Smooth muscle cell (in vitro differentiated cells): ENCODE results near the gene RFTN1. TPM values are rescaled to one million over a fixed set of nuclear protein-coding genes. Genes with fewer than 3 reads are reported as not detected.

ENCODE experiments used
- DNase-seq: peaks from one replicate; lab custom pipeline; 2025; ENCODE audit not compliant: unreplicated experiment; lab: John Stamatoyannopoulos, UW
- H2AFZ ChIP-seq: fragments of 200-600 bp; sonication (generic); 2 replicates; pipeline ENCODE4 v1.6.0; 2016; ENCODE audit warnings: antibody characterized with exemption, low read depth, mild to moderate bottlenecking
- H3F3A ChIP-seq: fragments of 200-600 bp; sonication (generic); 2 replicates; pipeline ENCODE4 v1.6.0; 2017; ENCODE audit warnings: antibody characterized with exemption, low read depth
- H3K27ac ChIP-seq: fragments of 200-600 bp; sonication (generic); 2 replicates; pipeline ENCODE4 v1.5.1; 2016; ENCODE audit warnings: low read depth, mild to moderate bottlenecking
- H3K27me3 ChIP-seq: fragments of 200-600 bp; sonication (generic); 2 replicates; pipeline ENCODE4 v1.6.1; 2016; ENCODE audit warnings: low read depth, mild to moderate bottlenecking
- H3K36me3 ChIP-seq: fragments of 200-600 bp; sonication (generic); 2 replicates; pipeline ENCODE4 v1.5.1; 2016; ENCODE audit warnings: low read depth
- H3K4me1 ChIP-seq: fragments of 200-600 bp; sonication (generic); 2 replicates; pipeline ENCODE4 v1.5.1; 2016; ENCODE audit warnings: low read depth
- H3K4me2 ChIP-seq: fragments of 200-600 bp; sonication (generic); 2 replicates; pipeline ENCODE4 v1.6.0; 2016; ENCODE audit warnings: mild to moderate bottlenecking
- H3K4me3 ChIP-seq: fragments of 200-600 bp; sonication (generic); 2 replicates; pipeline ENCODE4 v1.5.1; 2016; ENCODE audit warnings: mild to moderate bottlenecking
- H3K79me2 ChIP-seq: fragments of 200-600 bp; sonication (generic); 2 replicates; pipeline ENCODE4 v1.6.0; 2016; ENCODE audit warnings: low read depth, mild to moderate bottlenecking
- H3K9ac ChIP-seq: fragments of 200-600 bp; sonication (generic); 2 replicates; pipeline ENCODE4 v1.6.0; 2016; ENCODE audit warnings: low read depth
- H3K9me3 ChIP-seq: fragments of 200-600 bp; sonication (generic); replicated peaks from 2 replicates; pipeline ENCODE4 v1.5.1; 2016; ENCODE audit warnings: low read depth
- H4K20me1 ChIP-seq: fragments of 200-600 bp; sonication (generic); 2 replicates; pipeline ENCODE4 v1.6.0; 2016; ENCODE audit warnings: low read depth
- CTCF ChIP-seq: fragments of 200-600 bp; sonication (generic); IDR thresholded peaks from 2 replicates; pipeline ENCODE4 v1.5.1; 2017; ENCODE audit warnings: borderline replicate concordance, mild to moderate bottlenecking, antibody characterized with exemption; ENCODE audit not compliant: insufficient read depth, poor library complexity, severe bottlenecking
- WGBS: methylation state at CpG from one replicate; pipeline ENCODE4 v1.1.7; 2016; ENCODE audit warnings: low lambda C conversion rate; 5-methylcytosine and 5-hydroxymethylcytosine counted together
- polyA plus RNA-seq: library from polyadenylated mRNA; unstranded; fragments of >200 nt; fragmentation: Nextera tagmentation; extraction: Ambion mirVana; gene quantifications from 2 replicates; pipeline ENCODE4 v1.2.1, GENCODE V29; 2016
- total RNA-seq: library from RNA; depleted of rRNA; stranded (reverse); fragments of >200 nt; gene quantifications from 2 replicates; pipeline ENCODE4 v1.2.3, GENCODE V29; 2014

Gene RFTN1
- total and polyA plus RNA-seq, 2 experiments from 2014 or later: 21.7 to 35.6 TPM

GRCh38 chr3:16476636-16477035 lies 36.9 kb downstream of the RFTN1 start:
- Histone ChIP-seq H3K9ac (peak overlapping the region; percentile 10), H4K20me1 (peaks cover 10% of the 10 kb centered on the region), H3K4me3 (no peak overlapping the region), H3F3A (no peaks in the 10 kb centered on the region), H3K4me1 (peaks cover 11% of the 10 kb centered on the region), H3K27ac (peak overlapping the region; percentile 11), H3K79me2 (no peaks in the 10 kb centered on the region), H3K27me3 (no peaks in the 10 kb centered on the region), H3K9me3 (no peaks in the 10 kb centered on the region), H3K4me2 (peak overlapping the region; percentile 28), H3K36me3 (no peaks in the 10 kb centered on the region), H2AFZ (no peak overlapping the region)
- TF ChIP-seq CTCF: no peak
- DNase-seq: no peak
- 29% methylated on average over 5 of the region's 5 CpGs for WGBS

- 96% methylated on average over 3 of the region's 3 CpGs for WGBS
- H3K4me2 ChIP-seq: no peak overlapping the region
- no peaks in the 10 kb centered on the region for H3K9me3 ChIP-seq
- no peak for TF ChIP-seq CTCF
- no peaks in the 10 kb centered on the region for H3K27me3 ChIP-seq
- H3K9ac ChIP-seq: no peak overlapping the region
- H3K36me3 ChIP-seq: no peaks in the 10 kb centered on the region
- H3F3A ChIP-seq: no peaks in the 10 kb centered on the region
- no peak overlapping the region for H2AFZ ChIP-seq
- no peak overlapping the region for H3K27ac ChIP-seq
- H4K20me1 ChIP-seq: peaks cover 10% of the 10 kb centered on the region
- no peak for DNase-seq
- no peaks in the 10 kb centered on the region for H3K79me2 ChIP-seq
- H3K4me3 ChIP-seq: no peak overlapping the region
- H3K4me1 ChIP-seq: peaks cover 5% of the 10 kb centered on the region
These were observed 37.7 kb downstream of the RFTN1 start for GRCh38 chr3:16475766-16476165.

- 88% methylated on average over 7 of the region's 7 CpGs for WGBS
- no peaks in the 10 kb centered on the region for H3F3A ChIP-seq
- H3K27me3 ChIP-seq: no peaks in the 10 kb centered on the region
- H3K4me3 ChIP-seq: no peak overlapping the region
- H3K27ac ChIP-seq: no peak overlapping the region
- H3K9me3 ChIP-seq: no peaks in the 10 kb centered on the region
- no peaks in the 10 kb centered on the region for H3K79me2 ChIP-seq
- no peak overlapping the region for H3K9ac ChIP-seq
- no peak for TF ChIP-seq CTCF
- H2AFZ ChIP-seq: no peak overlapping the region
- H3K4me2 ChIP-seq: peak overlapping the region; percentile 1
- H3K4me1 ChIP-seq: no peaks in the 10 kb centered on the region
- no peak for DNase-seq
- H3K36me3 ChIP-seq: no peaks in the 10 kb centered on the region
- H4K20me1 ChIP-seq: peaks cover 10% of the 10 kb centered on the region
These were observed 38.6 kb downstream of the RFTN1 start for GRCh38 chr3:16474920-16475319.

GRCh38 chr3:16474216-16474615 lies 39.3 kb downstream of the RFTN1 start:
- Histone ChIP-seq H3K79me2 (no peaks in the 10 kb centered on the region), H3K9ac (no peak overlapping the region), H3K4me2 (peak overlapping the region; percentile 1), H3K36me3 (no peaks in the 10 kb centered on the region), H4K20me1 (peaks cover 10% of the 10 kb centered on the region), H3K4me3 (no peak overlapping the region), H2AFZ (no peak overlapping the region), H3K27me3 (no peaks in the 10 kb centered on the region), H3K27ac (no peak overlapping the region), H3F3A (no peaks in the 10 kb centered on the region), H3K4me1 (no peaks in the 10 kb centered on the region), H3K9me3 (no peaks in the 10 kb centered on the region)
- TF ChIP-seq CTCF: no peak
- no peak for DNase-seq
- WGBS: 23% methylated on average over 2 of the region's 2 CpGs
